NT2/D1 (cell line): ENCODE results near the gene BMP3.
A peak's percentile ranks its signal among the peaks of the same experiment; 100 is the strongest.

ENCODE experiments used
- DNase-seq: peaks from one replicate; pipeline ENCODE4 v3.0.0-alpha.2; 2011; ENCODE audit warnings: low read depth, low spot score
- H3K27me3 ChIP-seq: 2 replicates; pipeline ENCODE4 v1.6.0; 2011; ENCODE audit warnings: mild to moderate bottlenecking; ENCODE audit not compliant: insufficient read length, insufficient read depth
- H3K36me3 ChIP-seq: 2 replicates; pipeline ENCODE4 v1.6.1; 2011; ENCODE audit warnings: mild to moderate bottlenecking, low read length, mixed read lengths; ENCODE audit not compliant: insufficient read depth, insufficient read length
- H3K4me1 ChIP-seq: 2 replicates; pipeline ENCODE4 v1.5.1; 2011; ENCODE audit not compliant: insufficient read depth, insufficient read length
- H3K4me3 ChIP-seq: 2 replicates; pipeline ENCODE4 v1.5.1; 2011; ENCODE audit warnings: low read depth; ENCODE audit not compliant: insufficient read length
- H3K9ac ChIP-seq: 2 replicates; pipeline ENCODE4 v1.6.0; 2011; ENCODE audit warnings: low read depth; ENCODE audit not compliant: insufficient read length
- H3K9me3 ChIP-seq: 2 replicates; pipeline ENCODE4 v1.5.1; 2011; ENCODE audit warnings: mild to moderate bottlenecking, low read length; ENCODE audit not compliant: insufficient read depth
- SUZ12 ChIP-seq: IDR thresholded peaks from 2 replicates; pipeline ENCODE4 v1.6.1; 2011; ENCODE audit not compliant: insufficient read length, insufficient read depth; ENCODE audit errors: extremely low read depth
- YY1 ChIP-seq: IDR thresholded peaks from 2 replicates; pipeline ENCODE4 v1.6.1; 2011; ENCODE audit not compliant: insufficient read length, insufficient read depth
- ZNF274 ChIP-seq: IDR thresholded peaks from 2 replicates; pipeline ENCODE4 v1.6.1; 2011; ENCODE audit warnings: mild to moderate bottlenecking, low read depth, low read length

BMP3 gene, protein sequence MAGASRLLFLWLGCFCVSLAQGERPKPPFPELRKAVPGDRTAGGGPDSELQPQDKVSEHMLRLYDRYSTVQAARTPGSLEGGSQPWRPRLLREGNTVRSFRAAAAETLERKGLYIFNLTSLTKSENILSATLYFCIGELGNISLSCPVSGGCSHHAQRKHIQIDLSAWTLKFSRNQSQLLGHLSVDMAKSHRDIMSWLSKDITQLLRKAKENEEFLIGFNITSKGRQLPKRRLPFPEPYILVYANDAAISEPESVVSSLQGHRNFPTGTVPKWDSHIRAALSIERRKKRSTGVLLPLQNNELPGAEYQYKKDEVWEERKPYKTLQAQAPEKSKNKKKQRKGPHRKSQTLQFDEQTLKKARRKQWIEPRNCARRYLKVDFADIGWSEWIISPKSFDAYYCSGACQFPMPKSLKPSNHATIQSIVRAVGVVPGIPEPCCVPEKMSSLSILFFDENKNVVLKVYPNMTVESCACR

GRCh38 chr4:81030061-81030980, at the start of gene BMP3:
TSS of gene BMP3 (plus strand) at chr4:81030708. CDS start at chr4:81031285, 577 bp downstream.
- H3K9ac ChIP-seq: peak within 1 kb of the TSS; percentile 64

GRCh38 chr4:80986011-80986410, 44.5 kb upstream of the BMP3 start:
- Histone ChIP-seq H3K4me1 (no peaks in the 10 kb centered on the region), H3K4me3 (no peak overlapping the region), H3K9ac (no peak overlapping the region), H3K36me3 (no peaks in the 10 kb centered on the region), H3K27me3 (no peaks in the 10 kb centered on the region), H3K9me3 (no peaks in the 10 kb centered on the region)
- no peak for DNase-seq
- TF ChIP-seq ZNF274: no peak
- TF ChIP-seq SUZ12: no peak
- TF ChIP-seq YY1: no peak

More at GRCh38 chr4:81030061-81030980, at the start of gene BMP3:
- Histone ChIP-seq H3K4me3 (peak within 1 kb of the TSS; percentile 57), H3K9me3 (no peaks in the 10 kb centered on the region), H3K27me3 (peaks cover 58% of the 10 kb centered on the region), H3K36me3 (no peaks in the 10 kb centered on the region), H3K4me1 (no peaks in the 10 kb centered on the region)
- no peak for TF ChIP-seq YY1
- TF ChIP-seq ZNF274: no peak
- TF ChIP-seq SUZ12: no peak
- no peak for DNase-seq

DNA sequence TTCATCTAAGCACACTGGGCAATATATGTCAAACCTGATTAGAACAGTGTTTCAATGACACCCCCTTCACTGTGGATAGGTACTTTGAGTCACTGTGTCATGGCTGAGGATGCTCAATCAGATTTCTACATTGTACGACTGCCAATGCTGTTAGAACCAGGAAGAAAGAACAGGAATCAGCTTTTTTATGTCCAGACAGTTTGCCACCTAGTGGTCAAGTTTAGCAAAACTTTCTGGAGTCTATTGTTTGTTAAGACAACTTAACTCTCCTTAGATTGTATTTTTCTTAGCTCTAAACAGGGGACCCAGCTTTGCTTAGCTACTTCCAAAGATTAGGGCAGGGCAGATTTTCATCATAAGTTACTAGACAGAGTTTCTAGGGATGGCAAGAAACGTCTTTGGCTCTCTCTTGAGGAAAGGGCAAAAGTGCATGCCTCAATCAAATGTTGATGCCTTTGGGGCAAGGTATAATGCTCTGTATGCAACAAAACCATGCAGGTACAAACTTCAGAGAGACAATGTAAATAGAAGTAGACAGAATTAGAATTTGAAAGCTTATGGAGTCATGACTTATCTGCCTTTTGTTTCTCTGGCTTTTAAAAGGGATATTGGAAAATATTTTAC, 40.5 kb upstream of the BMP3 start:
- Histone ChIP-seq H3K36me3 (no peaks in the 10 kb centered on the region), H3K4me3 (no peak overlapping the region), H3K4me1 (no peaks in the 10 kb centered on the region), H3K27me3 (no peaks in the 10 kb centered on the region), H3K9me3 (no peaks in the 10 kb centered on the region), H3K9ac (no peak overlapping the region)
- TF ChIP-seq ZNF274 (no peak), YY1 (no peak), SUZ12 (no peak)
- peak; percentile 44 for DNase-seq

DNA sequence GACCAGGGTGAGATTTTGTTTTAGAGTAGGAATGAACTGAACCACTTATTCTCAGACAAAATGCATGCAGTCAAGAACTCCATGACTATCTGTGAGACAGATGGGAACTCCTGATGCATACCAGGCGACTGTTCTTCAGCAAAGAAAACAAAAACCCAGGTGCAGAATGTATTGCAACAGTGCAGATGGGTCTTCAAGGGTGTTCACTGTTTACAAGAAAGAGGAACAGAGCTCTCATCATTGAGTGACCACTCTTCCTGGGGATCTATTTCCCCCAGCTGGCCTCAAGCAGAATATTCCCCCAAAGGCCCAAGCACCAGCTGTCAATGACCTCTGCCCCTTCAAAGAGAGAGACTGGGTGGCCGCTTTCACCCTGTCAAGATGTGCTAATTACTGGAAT, 39.7 kb upstream of the BMP3 start:
- Histone ChIP-seq H3K4me3 (no peak overlapping the region), H3K4me1 (no peaks in the 10 kb centered on the region), H3K9me3 (no peaks in the 10 kb centered on the region), H3K9ac (no peak overlapping the region), H3K36me3 (no peaks in the 10 kb centered on the region), H3K27me3 (no peaks in the 10 kb centered on the region)
- no peak for DNase-seq
- no peak for TF ChIP-seq YY1
- no peak for TF ChIP-seq SUZ12
- no peak for TF ChIP-seq ZNF274

GRCh38 chr4:80999943-81000342, 30.6 kb upstream of the BMP3 start:
- H3K36me3 ChIP-seq: no peaks in the 10 kb centered on the region
- no peaks in the 10 kb centered on the region for H3K9me3 ChIP-seq
- no peak for DNase-seq
- no peak overlapping the region for H3K9ac ChIP-seq
- TF ChIP-seq ZNF274: no peak
- no peak for TF ChIP-seq SUZ12
- TF ChIP-seq YY1: no peak
- no peaks in the 10 kb centered on the region for H3K4me1 ChIP-seq
- no peak overlapping the region for H3K4me3 ChIP-seq
- H3K27me3 ChIP-seq: no peaks in the 10 kb centered on the region

GRCh38 chr4:81003597-81004111, 26.9 kb upstream of the BMP3 start:
- no peaks in the 10 kb centered on the region for H3K36me3 ChIP-seq
- no peak overlapping the region for H3K9ac ChIP-seq
- no peaks in the 10 kb centered on the region for H3K4me1 ChIP-seq
- TF ChIP-seq ZNF274 (no peak), SUZ12 (no peak), YY1 (no peak)
- H3K27me3 ChIP-seq: no peaks in the 10 kb centered on the region
- no peak for DNase-seq
- no peak overlapping the region for H3K4me3 ChIP-seq
- H3K9me3 ChIP-seq: no peaks in the 10 kb centered on the region
